Karpas-422 (cell line): ENCODE results near the gene SLC25A31. TPM values are rescaled to one million over a fixed set of nuclear protein-coding genes. Genes with fewer than 3 reads are reported as not detected.

Experiments used
- DNase-seq: peaks from one replicate; pipeline ENCODE4 v3.0.0-alpha.2; 2015
- H2AFZ ChIP-seq: fragments of 200-600 bp; sonication (generic); 2 replicates; pipeline ENCODE4 v1.6.1; 2014; ENCODE audit warnings: antibody characterized with exemption, low read length, mixed read lengths
- H3K27ac ChIP-seq: fragments of 200-600 bp; sonication (generic); 2 replicates; pipeline ENCODE4 v1.5.1; 2014; ENCODE audit warnings: mild to moderate bottlenecking, low read length, moderate library complexity
- H3K27me3 ChIP-seq: fragments of 200-600 bp; sonication (generic); 2 replicates; pipeline ENCODE4 v1.6.1; 2014; ENCODE audit warnings: low read length, mixed read lengths
- H3K36me3 ChIP-seq: fragments of 200-600 bp; sonication (generic); 2 replicates; pipeline ENCODE4 v1.6.1; 2014; ENCODE audit warnings: low read length, mixed read lengths; ENCODE audit not compliant: insufficient read depth
- H3K4me1 ChIP-seq: fragments of 200-600 bp; sonication (generic); 2 replicates; pipeline ENCODE4 v1.6.1; 2014; ENCODE audit warnings: mild to moderate bottlenecking, low read length, mixed read lengths
- H3K4me2 ChIP-seq: fragments of 200-600 bp; sonication (generic); 2 replicates; pipeline ENCODE4 v1.6.1; 2014; ENCODE audit warnings: low read length, low read depth, mild to moderate bottlenecking; ENCODE audit not compliant: poor library complexity, severe bottlenecking
- H3K4me3 ChIP-seq: fragments of 200-600 bp; sonication (generic); 2 replicates; pipeline ENCODE4 v1.5.1; 2014; ENCODE audit warnings: mild to moderate bottlenecking, antibody characterized with exemption, low read length, mixed read lengths
- H3K79me2 ChIP-seq: fragments of 200-600 bp; sonication (generic); 2 replicates; pipeline ENCODE4 v1.6.1; 2014; ENCODE audit warnings: mild to moderate bottlenecking, low read length, mixed read lengths
- H3K9ac ChIP-seq: fragments of 200-600 bp; sonication (generic); 2 replicates; pipeline ENCODE4 v1.6.0; 2014; ENCODE audit warnings: low read length
- H3K9me2 ChIP-seq: fragments of 200-600 bp; sonication (generic), shearing (Covaris generic); replicated peaks from 2 replicates; pipeline ENCODE4 v1.6.0; 2014; ENCODE audit warnings: mild to moderate bottlenecking, low read length, moderate library complexity; ENCODE audit not compliant: insufficient read depth
- H3K9me3 ChIP-seq: fragments of 300-700, 200-600 bp; sonication (generic); 2 replicates; pipeline ENCODE4 v1.6.1; 2014; ENCODE audit warnings: low read length, mixed read lengths
- H4K20me1 ChIP-seq: fragments of 200-600 bp; sonication (generic); 2 replicates; pipeline ENCODE4 v1.6.1; 2014; ENCODE audit warnings: mild to moderate bottlenecking, antibody characterized with exemption, low read length, low read depth; ENCODE audit not compliant: insufficient read depth
- total RNA-seq: library from RNA; depleted of rRNA; stranded (reverse); fragments of >200 nt; shearing (Covaris generic); gene quantifications from 2 replicates; pipeline ENCODE4 v1.2.3, GENCODE V29; 2014; ENCODE audit warnings: low replicate concordance; rRNA removed

SLC25A31 gene
- not detected in 2 replicates for total RNA-seq

DNA sequence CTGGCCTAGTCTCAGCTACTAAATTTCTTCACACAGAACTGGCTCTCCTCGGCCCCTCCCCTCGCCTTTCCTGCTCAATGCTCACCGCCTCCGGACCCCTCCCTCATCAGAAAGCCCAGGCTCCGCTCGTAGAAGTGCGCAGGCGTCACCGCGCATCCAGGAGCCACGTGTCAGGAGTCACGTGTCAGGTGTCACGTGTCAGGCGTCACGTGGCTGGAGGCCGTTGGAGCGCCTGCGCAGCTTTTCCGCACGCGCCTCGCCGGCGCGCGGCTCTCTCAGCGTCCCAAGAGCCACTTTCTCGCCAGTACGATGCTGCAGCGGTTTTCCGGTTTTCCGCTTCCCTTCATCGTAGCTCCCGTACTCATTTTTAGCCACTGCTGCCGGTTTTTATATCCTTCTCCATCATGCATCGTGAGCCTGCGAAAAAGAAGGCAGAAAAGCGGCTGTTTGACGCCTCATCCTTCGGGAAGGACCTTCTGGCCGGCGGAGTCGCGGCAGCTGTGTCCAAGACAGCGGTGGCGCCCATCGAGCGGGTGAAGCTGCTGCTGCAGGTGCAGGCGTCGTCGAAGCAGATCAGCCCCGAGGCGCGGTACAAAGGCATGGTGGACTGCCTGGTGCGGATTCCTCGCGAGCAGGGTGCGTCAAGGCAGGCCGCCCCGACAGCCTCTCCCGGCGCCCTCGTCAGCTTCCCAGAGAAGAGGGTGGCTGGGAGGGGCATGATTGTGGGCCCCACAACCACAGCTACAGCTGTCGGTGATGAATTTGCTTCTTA is at the start of gene SLC25A31:
Gene SLC25A31 (plus strand): TSS at position 259 of the 772 bp plus-strand sequence. CDS start 146 bp downstream, at position 405.
- H3K9ac ChIP-seq: no peak within 1 kb of the TSS
- H3K4me2 ChIP-seq: no peak within 1 kb of the TSS
- no peaks in the 10 kb centered on the region for H3K36me3 ChIP-seq
- no peak within 1 kb of the TSS for H2AFZ ChIP-seq
- no peaks in the 10 kb centered on the region for H4K20me1 ChIP-seq
- no peak within 1 kb of the TSS for H3K4me3 ChIP-seq
- H3K79me2 ChIP-seq: no peaks in the 10 kb centered on the region
- H3K9me3 ChIP-seq: no peaks in the 10 kb centered on the region
- H3K9me2 ChIP-seq: no peaks in the 10 kb centered on the region
- no peak within 1 kb of the TSS for H3K27ac ChIP-seq
- peaks cover 5% of the 10 kb centered on the region; the same call in 1 of the 2 replicates for H3K4me1 ChIP-seq
- no peak for DNase-seq
- no peaks in the 10 kb centered on the region for H3K27me3 ChIP-seq

DNA sequence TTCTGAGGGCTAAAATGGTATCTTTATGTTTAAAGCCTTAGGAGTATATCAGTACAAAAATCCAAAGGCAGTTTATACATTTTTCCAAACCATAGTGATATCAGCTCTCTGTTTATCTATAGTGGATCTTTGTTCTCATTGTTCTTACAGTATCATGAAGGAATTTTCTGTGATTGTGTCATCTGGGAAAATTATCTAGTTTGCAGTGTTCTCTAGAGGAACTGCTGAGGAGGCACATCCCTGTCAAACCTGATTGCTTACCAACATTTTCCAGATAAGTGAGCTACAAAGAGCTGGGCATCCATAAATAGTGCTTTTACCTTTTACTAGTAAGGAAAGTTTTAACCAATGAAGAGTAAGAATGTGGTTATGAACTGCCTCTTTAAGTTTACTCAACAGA is 44.9 kb upstream of the SLC25A31 start:
- Histone ChIP-seq H4K20me1 (no peaks in the 10 kb centered on the region), H3K79me2 (no peaks in the 10 kb centered on the region), H3K9me2 (no peaks in the 10 kb centered on the region), H3K9me3 (no peaks in the 10 kb centered on the region), H2AFZ (no peak overlapping the region), H3K9ac (no peak overlapping the region), H3K36me3 (no peaks in the 10 kb centered on the region), H3K27ac (no peak overlapping the region), H3K4me1 (no peaks in the 10 kb centered on the region), H3K4me2 (no peak overlapping the region), H3K4me3 (no peak overlapping the region), H3K27me3 (no peaks in the 10 kb centered on the region)
- no peak for DNase-seq

GRCh38 chr4:127686658-127687057 is 43.5 kb upstream of the SLC25A31 start:
- Histone ChIP-seq H3K9me2 (no peaks in the 10 kb centered on the region), H2AFZ (no peak overlapping the region), H3K36me3 (no peaks in the 10 kb centered on the region), H3K79me2 (no peaks in the 10 kb centered on the region), H3K4me2 (no peak overlapping the region), H3K27ac (no peak overlapping the region), H3K9ac (no peak overlapping the region), H3K9me3 (no peaks in the 10 kb centered on the region), H4K20me1 (no peaks in the 10 kb centered on the region), H3K4me3 (no peak overlapping the region), H3K4me1 (no peaks in the 10 kb centered on the region), H3K27me3 (no peaks in the 10 kb centered on the region)
- no peak for DNase-seq

- H3K4me3 ChIP-seq: no peak overlapping the region
- H3K9ac ChIP-seq: no peak overlapping the region
- DNase-seq: no peak
- no peaks in the 10 kb centered on the region for H4K20me1 ChIP-seq
- H3K4me1 ChIP-seq: no peaks in the 10 kb centered on the region
- H3K9me3 ChIP-seq: no peaks in the 10 kb centered on the region
- H3K79me2 ChIP-seq: no peaks in the 10 kb centered on the region
- no peak overlapping the region for H2AFZ ChIP-seq
- H3K9me2 ChIP-seq: no peaks in the 10 kb centered on the region
- H3K27ac ChIP-seq: no peak overlapping the region
- H3K27me3 ChIP-seq: no peaks in the 10 kb centered on the region
- H3K36me3 ChIP-seq: no peaks in the 10 kb centered on the region
- no peak overlapping the region for H3K4me2 ChIP-seq
These were observed 42.6 kb upstream of the SLC25A31 start for GRCh38 chr4:127687580-127687979.

DNA sequence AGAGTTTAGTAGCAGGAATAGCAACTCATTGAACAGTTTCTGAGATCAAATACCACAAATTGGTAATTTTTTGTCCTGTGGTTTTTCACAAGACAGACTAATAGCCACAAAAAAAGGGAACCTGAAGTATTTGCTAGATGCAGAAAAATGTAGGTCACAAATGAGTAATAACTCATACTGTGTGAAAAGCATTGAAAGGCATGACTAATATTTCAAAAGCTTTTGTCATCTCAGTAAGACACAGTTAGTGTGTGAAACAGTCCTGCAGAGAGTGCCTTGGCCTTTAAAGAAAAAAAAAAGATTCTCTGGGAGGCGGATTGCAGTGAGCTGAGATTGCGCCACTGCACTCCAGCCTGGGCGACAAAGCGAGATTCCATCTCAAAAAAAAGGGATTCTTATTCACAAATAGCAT is 31.4 kb upstream of the SLC25A31 start:
- H2AFZ ChIP-seq: no peak overlapping the region
- no peaks in the 10 kb centered on the region for H3K79me2 ChIP-seq
- DNase-seq: no peak
- H3K27me3 ChIP-seq: 0 out of 2 replicates have a peak, but pooled peaks cover 4% of the 10 kb centered on the region
- H3K4me3 ChIP-seq: no peak overlapping the region
- H4K20me1 ChIP-seq: no peaks in the 10 kb centered on the region
- H3K9ac ChIP-seq: no peak overlapping the region
- H3K9me3 ChIP-seq: peaks cover 2% of the 10 kb centered on the region; the same call in 1 of the 2 replicates
- H3K4me1 ChIP-seq: no peaks in the 10 kb centered on the region
- H3K27ac ChIP-seq: no peak overlapping the region
- no peak overlapping the region for H3K4me2 ChIP-seq
- no peaks in the 10 kb centered on the region for H3K36me3 ChIP-seq
- no peaks in the 10 kb centered on the region for H3K9me2 ChIP-seq

GRCh38 chr4:127708985-127709384 is 21.2 kb upstream of the SLC25A31 start:
- no peak overlapping the region for H3K9ac ChIP-seq
- H3K4me1 ChIP-seq: no peaks in the 10 kb centered on the region
- no peak overlapping the region for H3K4me2 ChIP-seq
- no peaks in the 10 kb centered on the region for H3K27me3 ChIP-seq
- no peaks in the 10 kb centered on the region for H3K79me2 ChIP-seq
- no peak for DNase-seq
- no peak overlapping the region for H3K27ac ChIP-seq
- H4K20me1 ChIP-seq: no peaks in the 10 kb centered on the region
- no peaks in the 10 kb centered on the region for H3K36me3 ChIP-seq
- H3K4me3 ChIP-seq: no peak overlapping the region
- H3K9me3 ChIP-seq: no peaks in the 10 kb centered on the region
- H2AFZ ChIP-seq: no peak overlapping the region
- no peaks in the 10 kb centered on the region for H3K9me2 ChIP-seq

- Histone ChIP-seq H3K9ac (no peak overlapping the region), H2AFZ (no peak overlapping the region), H3K4me3 (no peak overlapping the region), H3K79me2 (no peaks in the 10 kb centered on the region), H3K9me3 (no peaks in the 10 kb centered on the region), H3K9me2 (no peaks in the 10 kb centered on the region), H3K27ac (no peak overlapping the region), H3K36me3 (no peaks in the 10 kb centered on the region), H3K4me1 (no peaks in the 10 kb centered on the region), H3K4me2 (no peak overlapping the region), H4K20me1 (no peaks in the 10 kb centered on the region), H3K27me3 (no peaks in the 10 kb centered on the region)
- DNase-seq: no peak
These were observed 20.7 kb upstream of the SLC25A31 start for GRCh38 chr4:127709456-127709855.

- Histone ChIP-seq H3K36me3 (no peaks in the 10 kb centered on the region), H3K79me2 (no peaks in the 10 kb centered on the region), H3K4me1 (peaks cover 5% of the 10 kb centered on the region; the same call in 1 of the 2 replicates)
These were observed 1.2 kb downstream of the SLC25A31 start for GRCh38 chr4:127731406-127731805.

More at GRCh38 chr4:127731406-127731805, 1.2 kb downstream of the SLC25A31 start:
- no peaks in the 10 kb centered on the region for H3K9me2 ChIP-seq
- no peaks in the 10 kb centered on the region for H4K20me1 ChIP-seq
- H3K27ac ChIP-seq: no peak overlapping the region
- H3K9ac ChIP-seq: no peak overlapping the region
- no peak overlapping the region for H3K4me2 ChIP-seq
- no peak overlapping the region for H2AFZ ChIP-seq
- no peaks in the 10 kb centered on the region for H3K27me3 ChIP-seq
- H3K4me3 ChIP-seq: no peak overlapping the region
- DNase-seq: no peak
- no peaks in the 10 kb centered on the region for H3K9me3 ChIP-seq
